Omental fat pad (tissue), 4 donors: ENCODE results near the gene ANKRD39. TPM values are rescaled to one million over a fixed set of nuclear protein-coding genes. Genes with fewer than 3 reads are reported as not detected.
A peak's percentile ranks its signal among the peaks of the same experiment; 100 is the strongest.

Experiments used
- ATAC-seq: fragments of 150-250 bp; one replicate; pipeline ENCODE4 v1.9.1; 2016; ENCODE audit warnings: mild to moderate bottlenecking, moderate library complexity; ENCODE audit not compliant: low FRiP score
- DNase-seq: peaks from one replicate; pipeline ENCODE4 v3.0.0-alpha.2; 2019; ENCODE audit warnings: low spot score
- total RNA-seq, 4 donors: library from RNA; depleted of rRNA; stranded (reverse); fragments of >200 nt; gene quantifications; one replicate each; pipeline ENCODE4 v1.1.0, GENCODE V29; 2016
- TF ChIP-seq, protein P1 (sequence below), 3 donors: fragments of 450-650 bp; IDR thresholded peaks; one replicate each; pipeline ENCODE4 v1.5.1; 2016 to 2017; ENCODE audit warnings: antibody characterized with exemption in 3 of 3, mild to moderate bottlenecking in 3 of 3, moderate library complexity in 2 of 3

The ANKRD39 gene
- total RNA-seq, 4 donors from 2014 or later, result 6.6 to 15.3 (median 10.3) TPM

DNA sequence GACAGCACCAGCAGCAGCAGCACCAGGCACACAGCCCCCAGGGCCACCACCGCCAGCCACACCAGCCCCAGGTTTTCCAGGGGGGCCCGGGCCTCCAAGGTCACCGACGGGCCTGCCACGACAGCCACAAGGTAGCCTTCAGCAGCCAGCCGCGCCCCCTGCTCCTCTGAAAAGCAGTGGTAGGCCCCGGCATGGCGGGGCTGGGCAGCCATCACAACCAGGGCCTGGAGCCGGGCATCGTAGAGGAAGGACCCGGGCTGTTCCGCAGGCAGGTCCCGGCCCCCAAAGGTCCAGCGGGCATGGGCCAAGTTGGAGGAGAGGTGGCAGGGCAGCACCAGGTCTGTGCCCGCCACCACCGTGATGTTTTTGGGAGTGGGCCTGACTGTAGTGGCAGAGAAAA lies 3.3 kb upstream of the ANKRD39 start:
- ATAC-seq (no peak), DNase-seq (no peak)
- TF ChIP-seq, protein P1, sequence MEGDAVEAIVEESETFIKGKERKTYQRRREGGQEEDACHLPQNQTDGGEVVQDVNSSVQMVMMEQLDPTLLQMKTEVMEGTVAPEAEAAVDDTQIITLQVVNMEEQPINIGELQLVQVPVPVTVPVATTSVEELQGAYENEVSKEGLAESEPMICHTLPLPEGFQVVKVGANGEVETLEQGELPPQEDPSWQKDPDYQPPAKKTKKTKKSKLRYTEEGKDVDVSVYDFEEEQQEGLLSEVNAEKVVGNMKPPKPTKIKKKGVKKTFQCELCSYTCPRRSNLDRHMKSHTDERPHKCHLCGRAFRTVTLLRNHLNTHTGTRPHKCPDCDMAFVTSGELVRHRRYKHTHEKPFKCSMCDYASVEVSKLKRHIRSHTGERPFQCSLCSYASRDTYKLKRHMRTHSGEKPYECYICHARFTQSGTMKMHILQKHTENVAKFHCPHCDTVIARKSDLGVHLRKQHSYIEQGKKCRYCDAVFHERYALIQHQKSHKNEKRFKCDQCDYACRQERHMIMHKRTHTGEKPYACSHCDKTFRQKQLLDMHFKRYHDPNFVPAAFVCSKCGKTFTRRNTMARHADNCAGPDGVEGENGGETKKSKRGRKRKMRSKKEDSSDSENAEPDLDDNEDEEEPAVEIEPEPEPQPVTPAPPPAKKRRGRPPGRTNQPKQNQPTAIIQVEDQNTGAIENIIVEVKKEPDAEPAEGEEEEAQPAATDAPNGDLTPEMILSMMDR (IDR thresholded peaks at IDR 0.05), result no peak

DNA sequence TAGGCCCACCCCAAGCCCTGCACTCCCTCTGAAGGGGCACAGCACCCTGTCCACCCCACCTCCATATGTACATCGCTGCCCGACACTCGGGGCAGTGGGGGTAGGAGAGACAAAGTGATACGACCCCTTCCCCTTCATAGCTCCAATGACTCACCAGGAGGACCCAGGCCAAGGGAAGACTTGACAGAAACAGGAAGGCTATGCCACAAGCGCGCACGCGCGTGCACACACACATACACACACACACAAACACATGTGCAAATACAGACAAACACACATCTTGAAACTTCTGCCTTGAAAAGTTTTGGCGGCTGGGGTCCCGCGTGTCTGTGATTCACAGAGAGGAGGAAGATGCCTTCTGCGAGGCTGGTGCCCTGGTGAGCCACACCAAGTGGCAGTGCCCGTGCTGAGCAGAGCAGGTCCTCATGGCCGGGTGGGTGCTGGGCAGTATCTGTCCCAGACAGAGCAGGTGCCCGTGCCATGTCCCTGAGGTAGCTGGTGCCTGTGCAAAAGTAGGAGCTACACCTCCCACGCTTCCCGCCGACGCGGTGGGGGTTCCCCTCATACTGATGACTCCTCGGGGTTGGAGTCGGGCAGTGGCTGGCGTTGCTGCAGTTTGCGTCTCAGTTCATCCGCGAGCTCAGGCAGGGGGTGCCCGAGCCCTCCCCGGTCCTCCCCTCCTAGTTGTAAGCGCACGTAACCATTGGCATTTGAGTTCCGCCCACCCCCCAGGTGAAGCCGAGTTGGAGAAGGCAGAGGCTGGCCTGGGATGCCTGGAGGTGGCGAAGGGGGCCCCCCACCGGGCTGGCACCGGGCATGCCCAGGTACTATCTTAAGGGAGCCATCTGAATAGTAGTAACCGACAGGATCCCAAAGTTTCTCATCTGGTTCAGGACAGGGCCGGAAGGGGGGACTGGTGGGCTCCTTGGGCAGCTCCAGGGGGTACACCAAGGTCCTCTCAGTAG lies 2.5 kb upstream of the ANKRD39 start:
- ATAC-seq (no peak), DNase-seq (no peak)
- TF ChIP-seq, protein P1 (IDR thresholded peaks at IDR 0.05), result no peak

DNA sequence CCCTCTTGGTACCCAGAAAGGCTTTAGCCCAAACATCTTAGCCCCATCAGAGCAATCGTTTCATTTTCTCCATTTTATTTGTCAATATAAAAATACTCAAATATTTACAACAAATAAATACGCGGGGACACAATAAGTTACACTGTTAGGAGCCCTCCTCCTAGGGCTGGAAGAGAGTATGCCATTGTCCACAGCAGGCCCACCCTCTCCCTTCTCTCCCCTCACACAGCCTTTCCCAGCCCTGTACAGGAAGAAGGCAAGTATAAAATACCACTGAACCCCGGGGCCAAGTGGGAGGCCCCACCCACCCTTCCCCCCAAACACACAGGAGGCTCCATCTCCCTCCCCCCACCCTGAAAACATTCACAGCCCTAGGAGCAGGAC lies 1.9 kb upstream of the ANKRD39 start:
- TF ChIP-seq, protein P1 (IDR thresholded peaks at IDR 0.05), result no peak
- ATAC-seq (no peak), DNase-seq (no peak)

DNA sequence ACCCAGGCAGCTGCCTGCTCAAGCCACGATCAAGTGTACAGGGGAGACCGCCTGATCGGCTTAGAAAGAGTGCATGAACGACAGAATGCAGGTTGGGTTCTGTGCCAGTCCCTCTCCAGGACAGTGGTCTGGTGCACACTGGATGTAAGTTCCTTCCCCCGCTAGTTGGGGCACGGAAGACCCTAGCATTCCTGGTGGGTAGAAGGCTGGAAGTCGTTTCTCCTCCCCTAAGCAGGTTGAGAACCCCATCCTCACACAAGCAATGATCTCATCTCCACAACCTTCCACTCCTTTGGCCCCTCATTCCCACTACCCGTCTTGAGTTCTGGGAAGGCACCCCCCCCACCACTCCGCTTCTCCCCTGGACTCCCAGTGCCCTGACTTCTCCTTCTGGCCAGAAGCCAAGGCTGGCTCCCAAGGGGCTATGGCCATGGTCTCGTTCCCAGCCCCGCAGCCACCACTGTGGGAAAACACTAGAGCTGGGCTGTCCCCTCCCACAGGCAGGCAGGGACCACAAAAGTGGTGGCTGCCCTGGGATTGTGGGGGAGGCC lies 1.4 kb upstream of the ANKRD39 start:
- DNase-seq (no peak), ATAC-seq (peak; percentile 0)
- TF ChIP-seq, protein P1 (IDR thresholded peaks at IDR 0.05), result no peak

DNA sequence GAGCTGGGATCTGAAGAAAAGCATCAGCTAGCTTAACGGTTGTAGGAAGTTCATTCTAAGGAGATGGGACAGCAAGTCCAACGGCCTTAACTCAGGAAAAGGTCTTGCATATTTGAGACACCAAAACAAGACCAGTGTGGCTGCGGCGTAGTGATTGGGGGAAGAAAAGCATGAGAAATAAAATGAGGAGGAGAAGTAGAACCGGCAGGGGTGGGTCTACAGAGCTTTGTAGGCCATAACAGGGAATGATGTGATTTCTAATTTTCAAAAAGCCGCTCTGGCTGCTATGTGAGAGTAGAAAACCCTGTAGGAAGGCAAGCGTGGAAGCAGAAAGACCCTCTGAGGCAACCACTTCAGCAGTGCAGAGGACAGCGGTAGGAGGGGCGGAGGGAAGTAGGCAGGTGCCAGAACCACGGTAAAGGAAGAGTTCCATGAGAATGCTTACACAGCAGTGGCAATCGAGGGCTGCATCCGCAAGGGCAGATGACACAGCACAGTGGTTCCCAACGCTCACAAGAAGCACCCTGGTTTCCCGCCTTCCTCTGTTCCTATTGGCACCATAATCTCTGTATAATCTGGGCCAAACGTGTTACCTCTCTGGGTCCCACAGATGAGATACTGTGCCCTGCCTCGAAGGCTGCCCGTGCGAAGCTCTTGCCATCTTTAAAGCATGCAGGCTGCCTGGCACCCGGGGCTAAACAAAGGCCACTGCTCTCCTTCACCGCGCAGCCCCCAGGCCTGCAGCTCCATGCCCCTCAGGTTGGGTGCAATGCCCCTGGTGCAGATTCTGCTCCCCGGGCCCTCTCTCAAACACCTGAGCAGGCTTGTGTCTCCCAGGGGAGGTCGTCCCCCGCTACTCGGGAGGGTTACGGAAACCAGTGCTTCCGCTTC lies 795 bp downstream of the ANKRD39 start:
- DNase-seq, result no peak
- peak; percentile 1 for ATAC-seq
- TF ChIP-seq, protein P1 (IDR thresholded peaks at IDR 0.05), result no peak

DNA sequence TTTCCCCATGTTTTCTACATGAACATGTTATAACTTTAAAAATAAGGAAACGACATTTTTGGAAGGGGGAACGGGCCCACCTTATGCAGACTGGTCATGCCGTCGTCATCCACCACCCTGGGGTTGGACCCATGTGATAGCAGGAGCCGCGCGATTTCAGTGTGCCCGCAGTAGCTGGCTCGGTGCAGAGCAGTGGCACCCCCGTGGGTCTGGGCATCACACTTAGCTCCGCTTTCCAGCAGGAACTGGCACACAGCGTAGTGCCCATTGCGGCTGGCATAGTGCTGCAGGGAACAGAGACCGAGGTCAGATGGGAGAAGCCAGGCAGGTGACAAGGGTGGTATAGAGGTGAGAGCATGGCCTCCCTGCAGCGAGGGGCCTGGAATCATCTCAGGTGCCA lies 4.5 kb downstream of the ANKRD39 start:
- no peak for ATAC-seq
- no peak for DNase-seq
- TF ChIP-seq, protein P1 (IDR thresholded peaks at IDR 0.05), result no peak
